Right renal cortex interstitium (tissue), 3 donors: ENCODE data around the gene PAAF1. TPM values are rescaled to one million over a fixed set of nuclear protein-coding genes. Genes with fewer than 3 reads are reported as not detected.

ENCODE experiments used
- DNase-seq, 3 donors: peaks; one replicate each; pipeline ENCODE4 v3.0.0-alpha.2; 2013; ENCODE audit warnings: low read depth in 3 of 3, low spot score in 2 of 3
- polyA plus RNA-seq, 3 donors: library from polyadenylated mRNA; unstranded; fragments of 120-200 nt; gene quantifications; one replicate each; pipeline ENCODE4 v1.2.1, GENCODE V29; 2013; ENCODE audit not compliant: insufficient read length in 3 of 3

Gene PAAF1, protein sequence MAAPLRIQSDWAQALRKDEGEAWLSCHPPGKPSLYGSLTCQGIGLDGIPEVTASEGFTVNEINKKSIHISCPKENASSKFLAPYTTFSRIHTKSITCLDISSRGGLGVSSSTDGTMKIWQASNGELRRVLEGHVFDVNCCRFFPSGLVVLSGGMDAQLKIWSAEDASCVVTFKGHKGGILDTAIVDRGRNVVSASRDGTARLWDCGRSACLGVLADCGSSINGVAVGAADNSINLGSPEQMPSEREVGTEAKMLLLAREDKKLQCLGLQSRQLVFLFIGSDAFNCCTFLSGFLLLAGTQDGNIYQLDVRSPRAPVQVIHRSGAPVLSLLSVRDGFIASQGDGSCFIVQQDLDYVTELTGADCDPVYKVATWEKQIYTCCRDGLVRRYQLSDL
- polyA plus RNA-seq = 10 to 100 TPM; 29.0 to 37.2 (median 36.3) TPM

DNA sequence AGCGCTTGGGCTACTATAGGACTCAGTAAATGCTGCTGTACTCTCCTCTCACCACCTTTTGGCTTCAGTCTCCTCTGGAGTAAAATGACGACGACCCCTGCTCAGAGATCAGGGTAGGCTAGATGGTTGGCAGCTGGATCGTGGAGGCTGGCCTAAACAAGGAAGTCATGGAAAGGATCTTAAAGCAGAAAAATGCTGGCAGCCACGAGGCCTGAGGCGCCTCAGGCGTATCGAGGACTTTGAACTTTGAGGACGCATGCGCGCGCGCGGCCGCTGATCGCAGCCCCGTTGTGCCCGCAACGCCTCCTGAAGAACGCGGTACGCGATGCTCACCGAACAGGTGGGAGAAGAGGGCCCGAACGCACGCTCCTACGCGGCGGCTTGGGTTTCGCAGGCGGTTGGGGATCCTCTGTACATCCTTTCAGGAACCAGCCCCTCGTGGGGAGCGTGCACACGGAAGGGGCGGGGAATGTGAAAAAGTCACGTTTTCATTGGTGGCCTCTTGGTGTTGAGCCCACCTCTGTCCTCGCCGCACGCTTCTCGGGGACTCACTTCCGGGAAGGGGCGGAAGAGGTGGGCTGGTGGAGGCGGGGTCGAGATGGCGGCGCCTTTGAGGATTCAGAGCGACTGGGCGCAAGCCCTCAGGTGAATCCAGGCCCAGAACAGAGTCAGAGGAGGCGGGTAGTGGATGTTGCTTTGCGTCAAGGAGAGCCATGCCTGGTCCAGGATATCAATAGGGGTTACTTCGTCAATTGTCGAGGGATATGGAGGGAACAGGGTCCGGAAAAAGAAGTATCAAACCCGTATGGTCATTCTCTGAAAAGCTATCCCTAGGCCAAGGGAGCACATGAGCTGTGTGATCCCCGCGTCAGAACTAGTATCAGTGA is at the start of gene PAAF1, which contains the start of gene COA4:
TSS of gene PAAF1 (plus strand) at position 576 of the 887 bp plus-strand sequence. CDS start at position 599, 23 bp downstream.
TSS of gene COA4 (minus strand) at position 423 of the 887 bp plus-strand sequence. CDS start 3,468 bp downstream, outside the sequence.
- DNase-seq = peak; percentile 89 to 95 (median 94)

DNA sequence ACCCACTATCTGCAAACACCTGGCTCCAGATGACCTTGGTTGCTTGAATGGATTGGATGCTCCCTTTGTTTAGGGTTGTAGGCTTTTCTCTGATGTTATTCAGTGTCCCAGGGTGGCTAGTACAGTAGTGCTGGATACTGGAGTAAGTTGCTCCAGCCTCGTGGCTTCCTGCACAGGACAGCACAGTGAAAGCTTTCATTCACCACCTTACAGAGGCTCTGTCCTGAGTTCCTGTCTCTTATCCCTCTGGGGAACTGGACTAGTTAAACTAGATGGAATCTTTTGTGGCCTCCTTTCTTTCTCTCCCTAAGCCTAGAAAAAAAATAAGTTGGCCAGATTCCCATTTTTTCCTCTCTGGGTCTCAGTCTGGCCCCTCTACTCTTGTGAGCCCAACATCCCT is 46.5 kb upstream of the PAAF1 start:
- DNase-seq = no peak

- DNase-seq = no peak
Measured at GRCh38 chr11:73833067-73833466, 43.7 kb upstream of the PAAF1 start.

DNA sequence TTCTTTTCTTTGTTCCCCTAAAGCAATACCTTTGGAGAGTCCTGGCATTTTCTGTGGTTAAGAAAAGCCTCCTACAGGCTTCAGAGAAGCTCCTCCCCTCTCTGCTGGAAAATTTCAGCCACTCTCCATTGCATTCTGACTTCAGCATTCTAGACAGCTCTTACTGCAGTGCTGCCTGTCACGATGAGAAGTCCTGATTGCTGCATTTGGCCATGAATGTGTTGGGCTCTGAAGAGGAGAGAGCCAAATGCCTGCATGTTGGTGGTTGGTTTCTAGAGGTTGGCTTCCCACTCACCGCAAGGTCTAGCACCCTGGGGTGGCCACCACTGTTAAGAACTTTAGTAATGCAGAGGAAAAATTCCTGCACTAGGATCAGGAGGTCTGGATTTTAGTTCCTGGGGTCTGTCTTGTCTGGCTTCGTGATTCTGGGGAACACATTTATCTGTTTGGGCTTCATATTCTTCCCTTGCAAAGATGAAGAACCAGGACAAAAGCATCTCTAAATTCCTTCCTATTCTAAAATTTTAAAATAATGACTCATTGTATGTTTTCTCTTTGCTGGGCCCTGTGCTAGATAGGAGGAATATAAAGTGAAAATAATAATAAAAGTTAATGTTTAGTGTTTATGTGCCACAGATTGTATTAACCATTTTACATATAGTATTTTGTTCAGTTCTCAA is 38.2 kb upstream of the PAAF1 start:
- DNase-seq = no peak

GRCh38 chr11:73839123-73839457 is 37.7 kb upstream of the PAAF1 start:
- no peak for DNase-seq

DNA sequence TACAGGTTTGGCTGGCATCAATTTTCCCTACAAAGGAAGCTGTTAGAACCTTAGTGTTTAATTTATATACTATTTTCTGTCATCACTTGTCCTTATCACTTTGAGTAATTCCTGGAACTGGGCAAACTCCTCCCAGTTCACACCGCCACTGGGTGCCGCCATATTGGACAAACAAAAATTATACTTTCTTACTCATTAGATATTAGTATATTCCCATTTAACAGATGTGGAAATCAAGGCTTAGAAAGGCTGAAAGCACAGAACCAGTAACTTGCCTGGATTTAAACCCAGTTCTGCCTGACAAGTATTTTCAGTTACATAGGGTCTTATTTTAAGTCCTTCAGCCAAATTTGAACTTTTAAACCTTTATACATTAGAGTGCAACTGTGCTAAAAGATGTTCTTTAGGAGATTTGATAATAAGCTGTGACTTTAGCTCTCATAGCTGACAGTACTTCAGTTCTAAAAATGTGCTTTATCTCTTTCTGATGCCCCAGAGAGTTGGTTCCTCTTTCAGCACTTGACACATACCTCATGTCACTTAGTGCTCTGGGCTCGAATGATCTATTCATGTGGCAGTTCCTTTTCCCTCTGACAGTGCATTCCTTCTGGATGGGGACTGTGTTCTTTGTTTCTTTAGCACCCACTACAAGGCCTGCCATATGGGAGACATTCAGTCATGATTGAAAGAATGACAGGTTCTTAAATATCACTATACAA is 25.6 kb upstream of the PAAF1 start:
- no peak for DNase-seq

GRCh38 chr11:73852049-73852448 is 24.8 kb upstream of the PAAF1 start:
- DNase-seq = no peak

- DNase-seq = no peak
Measured at GRCh38 chr11:73854680-73855079, 22.1 kb upstream of the PAAF1 start.

GRCh38 chr11:73856031-73856567 is 20.7 kb upstream of the PAAF1 start:
- no peak for DNase-seq

DNA sequence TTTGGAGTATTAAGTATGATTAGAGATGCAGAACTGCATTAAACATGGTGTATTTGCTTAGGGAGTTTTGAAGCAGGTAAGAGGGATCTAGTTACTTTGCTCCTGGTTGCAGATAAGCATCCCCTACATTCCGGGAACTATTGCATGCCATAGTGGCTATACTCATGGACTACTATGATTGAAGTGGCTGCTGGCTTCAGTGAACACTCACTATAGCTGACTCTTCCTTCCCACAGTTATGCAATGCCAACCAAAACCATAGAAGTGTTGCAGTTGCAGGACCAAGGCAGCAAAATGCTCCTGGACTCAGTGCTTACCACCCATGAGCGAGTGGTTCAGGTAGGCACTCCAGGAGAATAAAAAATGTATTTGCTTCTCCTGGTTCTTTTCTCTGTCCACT is 17.1 kb upstream of the PAAF1 start:
- DNase-seq = no peak

DNA sequence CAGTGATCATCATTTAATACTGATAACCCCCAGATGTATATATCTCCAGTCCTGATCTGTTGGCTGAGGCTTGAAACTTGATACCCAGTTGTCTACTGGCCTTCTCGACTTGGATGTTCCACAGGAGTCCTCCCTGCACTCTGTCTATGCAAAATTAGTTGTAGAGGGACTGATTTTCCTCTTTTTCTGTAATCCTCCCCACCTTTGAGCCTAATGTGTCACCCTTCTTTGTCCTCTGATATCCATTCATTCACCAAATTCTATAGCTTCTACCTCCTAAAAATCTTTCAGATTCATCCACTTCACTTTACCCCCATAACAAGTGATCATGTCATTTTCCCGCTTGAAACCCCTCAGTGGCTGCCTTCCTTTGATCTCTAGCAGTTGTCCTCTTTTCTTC is 16.6 kb upstream of the PAAF1 start:
- no peak for DNase-seq

DNA sequence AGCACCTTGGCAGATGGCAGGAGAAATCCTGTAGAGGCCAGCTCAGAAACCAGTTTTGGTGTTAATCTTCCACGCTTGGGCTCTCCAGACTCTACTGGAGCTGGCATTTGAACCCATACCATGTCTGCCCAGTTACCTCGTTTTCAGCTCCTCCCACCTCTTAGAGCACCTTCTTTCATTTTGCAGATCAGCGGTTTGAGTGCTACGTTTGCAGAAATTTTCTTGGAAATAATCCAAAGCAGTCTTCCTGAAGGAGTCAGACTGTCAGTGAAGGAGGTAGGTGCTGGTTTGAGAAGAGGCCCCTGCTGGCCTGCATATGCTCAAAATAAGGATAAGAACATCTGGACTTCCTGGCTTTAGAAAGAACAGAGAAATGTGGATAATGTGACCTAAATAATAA is 13.8 kb upstream of the PAAF1 start:
- no peak for DNase-seq

DNA sequence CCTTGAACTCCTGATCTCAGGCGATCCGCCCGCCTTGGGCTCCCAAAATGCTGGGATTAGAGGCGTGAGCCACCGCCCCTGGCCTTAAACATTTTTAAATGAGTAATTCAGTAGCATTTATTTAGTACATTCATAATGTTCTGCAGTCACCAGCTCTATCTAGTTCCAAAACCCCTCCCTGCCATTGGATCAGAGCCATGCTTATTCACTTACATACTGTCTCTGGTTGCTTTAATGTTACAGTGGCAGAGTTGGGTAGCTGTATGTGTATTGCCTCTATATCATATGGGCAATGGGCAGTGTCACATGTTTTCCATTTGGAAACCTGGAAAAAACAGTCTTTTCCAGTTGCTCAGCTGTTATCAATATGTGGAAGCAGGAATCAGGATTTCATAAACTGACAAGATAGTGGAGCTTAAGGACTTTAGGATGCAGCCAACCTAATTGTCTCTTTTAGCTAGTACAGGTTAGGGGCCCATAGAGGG is 10.7 kb upstream of the PAAF1 start:
- DNase-seq = no peak

GRCh38 chr11:73866586-73866996 is 10.2 kb upstream of the PAAF1 start:
- peak in 2 of 3 donors; percentile 27 to 45 for DNase-seq

GRCh38 chr11:73869332-73869949 is 7.4 kb upstream of the PAAF1 start:
- DNase-seq = no peak

DNA sequence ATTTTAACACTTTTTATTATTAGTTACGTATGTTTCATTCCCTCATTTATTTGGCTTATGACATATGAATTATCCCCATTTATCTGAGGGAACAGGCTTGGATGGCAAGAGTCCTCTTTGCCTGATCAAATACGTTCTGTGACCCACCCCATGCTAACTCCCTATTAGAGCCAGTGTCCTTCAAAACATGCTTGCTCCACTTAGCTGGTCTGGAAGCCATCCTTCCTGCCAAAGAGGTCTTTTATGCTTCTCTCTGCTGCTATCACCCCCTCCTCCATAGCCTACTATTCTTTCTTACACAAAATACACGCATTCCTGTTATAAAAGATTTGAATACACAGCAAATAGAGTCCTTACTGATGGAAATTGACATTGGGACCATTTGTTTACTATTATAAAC is 6.5 kb upstream of the PAAF1 start:
- no peak for DNase-seq

DNA sequence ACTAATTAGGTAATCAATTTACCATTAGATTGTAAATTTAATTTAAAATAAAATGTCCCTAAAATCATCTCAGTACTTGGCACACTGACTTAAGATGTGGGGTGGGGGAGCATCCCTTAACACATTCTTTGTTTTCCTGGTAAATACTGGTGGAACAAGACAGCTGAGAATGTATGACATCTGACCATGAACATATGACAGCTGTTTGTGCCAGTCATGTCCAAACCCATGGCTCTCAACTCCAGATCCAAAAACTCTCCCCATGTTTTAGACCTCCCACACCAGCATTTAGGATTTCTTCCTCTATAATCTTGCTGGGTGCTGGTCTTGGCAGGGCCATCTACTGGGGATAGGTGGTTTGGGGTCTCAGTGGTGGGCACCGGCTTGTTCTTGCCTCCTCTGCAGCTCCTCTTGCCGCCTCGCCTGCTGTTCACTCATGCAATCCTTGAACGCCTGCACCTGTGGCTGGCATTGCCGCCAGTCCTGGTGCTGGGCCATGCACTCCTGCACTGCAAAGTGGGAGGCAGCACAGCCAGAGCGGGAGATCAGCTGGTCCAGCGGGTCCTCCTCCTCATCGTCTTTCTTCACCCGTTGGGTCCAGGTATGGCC is 3.9 kb upstream of the PAAF1 start:
- no peak for DNase-seq

DNA sequence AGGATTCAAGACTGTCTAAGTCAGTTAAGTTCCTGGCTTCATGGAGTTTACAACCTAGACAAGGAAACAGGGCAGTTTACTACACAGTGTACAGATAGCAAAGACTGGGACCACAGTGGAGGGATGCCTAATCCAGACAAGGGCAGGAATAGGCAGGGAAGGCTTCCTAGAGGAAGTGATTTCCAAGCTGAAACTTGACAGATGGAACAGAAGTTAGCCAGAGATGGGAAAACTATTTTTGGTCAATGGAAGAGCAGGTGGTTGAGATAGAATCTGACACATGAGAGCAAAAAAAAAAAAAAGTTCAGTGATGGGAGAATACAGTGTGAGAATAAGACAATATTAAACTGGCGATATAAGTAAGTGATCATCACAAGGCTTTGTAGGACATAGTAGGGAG is 1.4 kb upstream of the PAAF1 start:
- no peak for DNase-seq

DNA sequence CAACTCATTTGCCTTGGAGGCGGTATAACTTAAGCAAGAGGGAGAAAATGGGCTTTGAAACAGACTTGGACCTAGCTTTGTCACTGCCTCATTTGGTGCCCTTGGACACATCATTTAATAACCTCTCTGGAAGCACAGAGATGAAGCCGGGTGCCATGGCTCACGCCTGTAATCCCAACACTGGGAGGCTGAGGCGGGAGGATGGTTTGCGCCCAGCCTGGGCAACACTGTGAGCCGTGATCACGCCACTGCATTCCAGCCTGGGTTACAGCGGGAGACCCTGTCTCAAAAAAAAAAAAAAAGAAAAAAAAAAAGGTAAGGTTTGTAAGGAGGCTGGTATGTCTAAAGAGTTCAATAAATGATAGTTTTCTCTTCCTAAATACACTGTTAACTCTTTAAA is 959 bp upstream of the PAAF1 start:
- no peak for DNase-seq
